ENCODE results near the gene LTBP2.

DNA sequence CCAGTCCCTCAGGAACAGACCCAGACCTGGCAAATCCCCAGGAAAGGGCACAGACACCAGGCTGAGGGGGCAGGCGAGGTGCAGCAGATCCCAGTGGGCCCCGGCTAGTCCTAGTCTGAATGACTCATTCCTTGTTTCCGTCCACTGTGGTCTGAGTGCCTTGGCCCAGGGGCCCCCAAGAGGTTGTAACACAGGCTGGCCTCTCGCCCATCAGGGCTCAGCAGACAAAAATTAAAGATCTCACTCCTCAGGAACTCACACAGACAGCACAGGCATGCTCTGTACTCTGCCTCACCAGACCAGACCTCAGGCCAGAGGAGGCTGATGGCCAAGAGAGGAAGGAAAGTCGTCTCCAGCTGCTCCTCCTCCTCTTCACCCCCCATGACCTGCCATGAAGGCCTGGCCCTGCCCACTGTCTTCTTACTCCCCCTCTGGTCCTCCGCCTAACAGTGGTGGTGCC lies 7.7 kb upstream of the LTBP2 start:
- TF ChIP-seq YY1 (IDR thresholded peaks at IDR 0.05; ENCODE audit: insufficient read depth, insufficient replicate concordance, low read depth, low read length) (no peak), FOXO4 (CRISPR knock-in tag; conservative IDR thresholded peaks at IDR 0.05) (no peak), PLRG1 (conservative IDR thresholded peaks at IDR 0.05) (no peak), NFE2L1 (CRISPR knock-in tag; IDR thresholded peaks at IDR 0.05; ENCODE audit: borderline replicate concordance) (no peak)
- TF ChIP-seq, protein P1, sequence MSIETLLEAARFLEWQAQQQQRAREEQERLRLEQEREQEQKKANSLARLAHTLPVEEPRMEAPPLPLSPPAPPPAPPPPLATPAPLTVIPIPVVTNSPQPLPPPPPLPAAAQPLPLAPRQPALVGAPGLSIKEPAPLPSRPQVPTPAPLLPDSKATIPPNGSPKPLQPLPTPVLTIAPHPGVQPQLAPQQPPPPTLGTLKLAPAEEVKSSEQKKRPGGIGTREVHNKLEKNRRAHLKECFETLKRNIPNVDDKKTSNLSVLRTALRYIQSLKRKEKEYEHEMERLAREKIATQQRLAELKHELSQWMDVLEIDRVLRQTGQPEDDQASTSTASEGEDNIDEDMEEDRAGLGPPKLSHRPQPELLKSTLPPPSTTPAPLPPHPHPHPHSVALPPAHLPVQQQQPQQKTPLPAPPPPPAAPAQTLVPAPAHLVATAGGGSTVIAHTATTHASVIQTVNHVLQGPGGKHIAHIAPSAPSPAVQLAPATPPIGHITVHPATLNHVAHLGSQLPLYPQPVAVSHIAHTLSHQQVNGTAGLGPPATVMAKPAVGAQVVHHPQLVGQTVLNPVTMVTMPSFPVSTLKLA (IDR thresholded peaks at IDR 0.05), result no peak

Data from HepG2 (cell line).